HepG2 (cell line): Measurements from ENCODE around the gene ANKRD7. TPM values are rescaled to one million over a fixed set of nuclear protein-coding genes. Genes with fewer than 3 reads are reported as not detected.

Source experiments
- ARHGAP35 ChIP-seq: sonication (generic); formaldehyde crosslinking; IDR thresholded peaks from 2 replicates; pipeline ENCODE4 v1.9.0; 2022; ENCODE audit warnings: mild to moderate bottlenecking, inconsistent platforms, moderate library complexity, missing genetic modification reagents, borderline replicate concordance
- CBFB ChIP-seq: sonication (generic); formaldehyde crosslinking; IDR thresholded peaks from 2 replicates; pipeline ENCODE4 v1.4.0; 2020; ENCODE audit warnings: missing genetic modification reagents
- GATA4 ChIP-seq: sonication (generic); IDR thresholded peaks from 2 replicates; pipeline ENCODE4 v1.6.1; 2016; ENCODE audit warnings: antibody characterized with exemption, low read depth, borderline replicate concordance
- KDM2A ChIP-seq: sonication (generic); formaldehyde crosslinking; IDR thresholded peaks from 2 replicates; pipeline ENCODE4 v1.4.0; 2020; ENCODE audit warnings: low read depth, missing genetic modification reagents, borderline replicate concordance
- NR2C2 ChIP-seq: sonication (generic); formaldehyde crosslinking; IDR thresholded peaks from 2 replicates; pipeline ENCODE4 v1.4.0; 2020; ENCODE audit warnings: missing genetic modification reagents, mild to moderate bottlenecking, moderate library complexity, borderline replicate concordance
- PCBP2 ChIP-seq: fragments of 200-400 bp; formaldehyde crosslinking; optimal IDR thresholded peaks from 2 replicates; pipeline ENCODE3; 2018; ENCODE audit warnings: low read length, low read depth; ENCODE audit not compliant: poor library complexity, severe bottlenecking
- SIN3B ChIP-seq: fragments of 150-350 bp; IDR thresholded peaks from 2 replicates; pipeline ENCODE4 v1.6.1; 2014; ENCODE audit warnings: low read length
- SKI ChIP-seq: fragments of 450-650 bp; IDR thresholded peaks from one replicate; pipeline ENCODE4 v1.6.1; 2018; ENCODE audit warnings: mild to moderate bottlenecking; ENCODE audit not compliant: partially characterized antibody
- SP140L ChIP-seq: sonication (generic); formaldehyde crosslinking; IDR thresholded peaks from 2 replicates; pipeline ENCODE4 v1.4.0; 2020; ENCODE audit warnings: missing genetic modification reagents, borderline replicate concordance
- TBP ChIP-seq: sonication (generic); formaldehyde crosslinking; IDR thresholded peaks from 2 replicates; pipeline ENCODE4 v1.5.0; 2020; ENCODE audit warnings: missing genetic modification reagents
- ZMAT3 ChIP-seq: sonication (generic); formaldehyde crosslinking; conservative IDR thresholded peaks from 2 replicates; pipeline ENCODE4 v1.7.0; 2021; ENCODE audit warnings: missing genetic modification reagents
- ZNF562 ChIP-seq: sonication (generic); formaldehyde crosslinking; IDR thresholded peaks from 2 replicates; pipeline ENCODE4 v1.8.0; 2022; ENCODE audit warnings: missing genetic modification reagents, borderline replicate concordance
- ZNF614 ChIP-seq: IDR thresholded peaks from 2 replicates; pipeline ENCODE4 v1.6.1; 2018; ENCODE audit warnings: missing biosample characterization, missing genetic modification reagents, inconsistent platforms, borderline replicate concordance
- ZNF703 ChIP-seq: sonication (generic); formaldehyde crosslinking; IDR thresholded peaks from 2 replicates; pipeline ENCODE4 v1.5.1; 2020; ENCODE audit warnings: missing genetic modification reagents, mild to moderate bottlenecking, moderate library complexity, borderline replicate concordance
- ZNF777 ChIP-seq: sonication (generic); formaldehyde crosslinking; IDR thresholded peaks from 2 replicates; pipeline ENCODE4 v1.4.0; 2020; ENCODE audit warnings: missing genetic modification reagents
- ZNF850 ChIP-seq: sonication (generic); formaldehyde crosslinking; conservative IDR thresholded peaks from 2 replicates; pipeline ENCODE4 v1.9.0; 2021; ENCODE audit warnings: mild to moderate bottlenecking, missing genetic modification reagents
- polyA plus RNA-seq, 8 experiments: library from polyadenylated mRNA; depleted of rRNA in 3 of 8; stranded (reverse) in 7 of 8; unstranded in 1 of 8; fragments of >200 nt; fragmentation: Illumina TruSeq in 4 of 8; extraction: Trizol in 4 of 8; gene quantifications; 2 replicates each; pipeline versions ENCODE4 v1.2.1 to v1.2.3, GENCODE V29; 2011 to 2016; ENCODE audit warnings: low read depth in 4 of 8, missing spikeins in 1 of 8, mixed read lengths in 1 of 8; ENCODE audit not compliant: insufficient read depth in 1 of 8
- total RNA-seq, 5 experiments: library from RNA; depleted of rRNA; stranded (reverse); fragments of >200 nt; fragmentation: Illumina TruSeq; extraction: Trizol; gene quantifications; 2 replicates each; pipeline ENCODE4 v1.2.3, GENCODE V29; 2016; ENCODE audit warnings: low read depth in 1 of 5
- TF ChIP-seq, protein P1 (sequence below): sonication (generic); formaldehyde crosslinking; IDR thresholded peaks from 2 replicates; pipeline ENCODE4 v1.5.0; 2020; ENCODE audit warnings: missing genetic modification reagents
- TF ChIP-seq, protein P2 (sequence below): sonication (generic); formaldehyde crosslinking; conservative IDR thresholded peaks from 2 replicates; pipeline ENCODE4 v1.8.0; 2022; ENCODE audit warnings: low read depth, missing genetic modification reagents
- TF ChIP-seq, protein P3 (sequence below): sonication (generic); formaldehyde crosslinking; IDR thresholded peaks from 2 replicates; pipeline ENCODE4 v1.4.0; 2020; ENCODE audit warnings: mild to moderate bottlenecking, low read depth, missing genetic modification reagents
- TF ChIP-seq, protein P4 (sequence below): sonication (generic); formaldehyde crosslinking; IDR thresholded peaks from 2 replicates; pipeline ENCODE4 v1.5.0; 2020; ENCODE audit warnings: missing genetic modification reagents
- TF ChIP-seq, protein P5 (sequence below): sonication (generic); formaldehyde crosslinking; IDR thresholded peaks from 2 replicates; pipeline ENCODE4 v1.4.0; 2020; ENCODE audit warnings: missing genetic modification reagents; ENCODE audit errors: not compliant biosample characterization

Gene ANKRD7
- total and polyA plus RNA-seq, 2 of the 13 experiments (the other 11 are each of a cell fraction or from before 2014, with no cell fraction given), result not detected

DNA sequence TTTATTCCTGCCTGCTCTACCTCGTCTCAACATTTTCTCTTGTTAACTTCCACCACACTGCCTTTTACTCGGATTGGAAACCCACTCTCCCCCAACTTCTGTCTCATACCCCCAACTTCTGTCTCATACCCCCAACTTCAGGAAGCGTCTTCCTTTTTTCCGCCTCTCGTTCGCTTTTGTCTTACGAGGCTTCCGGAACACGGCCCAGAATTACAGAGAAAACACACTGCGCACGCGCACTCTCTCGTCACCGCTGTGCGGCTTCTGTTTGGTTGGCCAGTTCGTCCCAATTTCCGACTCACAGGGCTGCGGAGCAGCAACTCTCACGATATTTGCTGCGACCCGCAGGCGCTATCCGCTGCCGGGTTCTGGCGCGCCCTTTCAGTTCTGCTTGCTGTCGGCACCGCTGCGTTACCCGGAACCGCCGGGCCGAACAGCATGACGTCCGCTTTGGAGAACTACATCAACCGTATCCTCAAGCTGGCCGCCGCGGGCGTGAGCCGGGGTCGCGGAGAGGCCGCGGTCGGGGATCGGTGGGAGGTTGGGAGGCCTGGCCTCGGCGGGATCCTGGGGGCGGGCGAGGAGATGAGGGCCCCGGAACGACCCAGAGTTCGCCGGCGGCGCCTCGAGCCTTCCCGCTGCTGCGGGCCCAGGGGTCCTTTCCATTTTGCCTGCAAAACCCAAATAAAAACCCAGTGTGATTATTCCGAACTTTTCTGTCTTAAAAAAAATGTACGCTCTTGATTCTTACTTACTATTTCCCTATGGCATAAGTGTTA lies 40.5 kb upstream of the ANKRD7 start, which contains the start of gene LSM8 (continued):
- TF ChIP-seq GATA4 (peak; percentile 67; the same call in 1 of the 2 replicates), ZNF562 (CRISPR knock-in tag) (no peak), ZNF614 (CRISPR knock-in tag) (peak; percentile 61; the same call in 1 of the 2 replicates), ARHGAP35 (CRISPR knock-in tag) (0 out of 2 replicates have a peak, but pooled peaks have one; percentile 73), SIN3B (peak; percentile 69; the same call in 1 of the 2 replicates), ZMAT3 (CRISPR knock-in tag) (no peak), SKI (no peak), KDM2A (CRISPR knock-in tag) (peak; percentile 94), CBFB (CRISPR knock-in tag) (peak; percentile 29; the same call in 1 of the 2 replicates), ZNF703 (CRISPR knock-in tag) (no peak), TBP (no peak), SP140L (CRISPR knock-in tag) (no peak), ZNF777 (CRISPR knock-in tag) (no peak), PCBP2 (no peak), NR2C2 (CRISPR knock-in tag) (peak; percentile 79), ZNF850 (CRISPR knock-in tag) (no peak)
- TF ChIP-seq, protein P1, sequence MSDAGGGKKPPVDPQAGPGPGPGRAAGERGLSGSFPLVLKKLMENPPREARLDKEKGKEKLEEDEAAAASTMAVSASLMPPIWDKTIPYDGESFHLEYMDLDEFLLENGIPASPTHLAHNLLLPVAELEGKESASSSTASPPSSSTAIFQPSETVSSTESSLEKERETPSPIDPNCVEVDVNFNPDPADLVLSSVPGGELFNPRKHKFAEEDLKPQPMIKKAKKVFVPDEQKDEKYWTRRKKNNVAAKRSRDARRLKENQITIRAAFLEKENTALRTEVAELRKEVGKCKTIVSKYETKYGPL (CRISPR knock-in tag), result no peak
- TF ChIP-seq, protein P2, sequence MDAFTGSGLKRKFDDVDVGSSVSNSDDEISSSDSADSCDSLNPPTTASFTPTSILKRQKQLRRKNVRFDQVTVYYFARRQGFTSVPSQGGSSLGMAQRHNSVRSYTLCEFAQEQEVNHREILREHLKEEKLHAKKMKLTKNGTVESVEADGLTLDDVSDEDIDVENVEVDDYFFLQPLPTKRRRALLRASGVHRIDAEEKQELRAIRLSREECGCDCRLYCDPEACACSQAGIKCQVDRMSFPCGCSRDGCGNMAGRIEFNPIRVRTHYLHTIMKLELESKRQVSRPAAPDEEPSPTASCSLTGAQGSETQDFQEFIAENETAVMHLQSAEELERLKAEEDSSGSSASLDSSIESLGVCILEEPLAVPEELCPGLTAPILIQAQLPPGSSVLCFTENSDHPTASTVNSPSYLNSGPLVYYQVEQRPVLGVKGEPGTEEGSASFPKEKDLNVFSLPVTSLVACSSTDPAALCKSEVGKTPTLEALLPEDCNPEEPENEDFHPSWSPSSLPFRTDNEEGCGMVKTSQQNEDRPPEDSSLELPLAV (CRISPR knock-in tag), result no peak
- TF ChIP-seq, protein P3, sequence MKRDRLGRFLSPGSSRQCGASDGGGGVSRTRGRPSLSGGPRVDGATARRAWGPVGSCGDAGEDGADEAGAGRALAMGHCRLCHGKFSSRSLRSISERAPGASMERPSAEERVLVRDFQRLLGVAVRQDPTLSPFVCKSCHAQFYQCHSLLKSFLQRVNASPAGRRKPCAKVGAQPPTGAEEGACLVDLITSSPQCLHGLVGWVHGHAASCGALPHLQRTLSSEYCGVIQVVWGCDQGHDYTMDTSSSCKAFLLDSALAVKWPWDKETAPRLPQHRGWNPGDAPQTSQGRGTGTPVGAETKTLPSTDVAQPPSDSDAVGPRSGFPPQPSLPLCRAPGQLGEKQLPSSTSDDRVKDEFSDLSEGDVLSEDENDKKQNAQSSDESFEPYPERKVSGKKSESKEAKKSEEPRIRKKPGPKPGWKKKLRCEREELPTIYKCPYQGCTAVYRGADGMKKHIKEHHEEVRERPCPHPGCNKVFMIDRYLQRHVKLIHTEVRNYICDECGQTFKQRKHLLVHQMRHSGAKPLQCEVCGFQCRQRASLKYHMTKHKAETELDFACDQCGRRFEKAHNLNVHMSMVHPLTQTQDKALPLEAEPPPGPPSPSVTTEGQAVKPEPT (CRISPR knock-in tag), result no peak
- TF ChIP-seq, protein P4, sequence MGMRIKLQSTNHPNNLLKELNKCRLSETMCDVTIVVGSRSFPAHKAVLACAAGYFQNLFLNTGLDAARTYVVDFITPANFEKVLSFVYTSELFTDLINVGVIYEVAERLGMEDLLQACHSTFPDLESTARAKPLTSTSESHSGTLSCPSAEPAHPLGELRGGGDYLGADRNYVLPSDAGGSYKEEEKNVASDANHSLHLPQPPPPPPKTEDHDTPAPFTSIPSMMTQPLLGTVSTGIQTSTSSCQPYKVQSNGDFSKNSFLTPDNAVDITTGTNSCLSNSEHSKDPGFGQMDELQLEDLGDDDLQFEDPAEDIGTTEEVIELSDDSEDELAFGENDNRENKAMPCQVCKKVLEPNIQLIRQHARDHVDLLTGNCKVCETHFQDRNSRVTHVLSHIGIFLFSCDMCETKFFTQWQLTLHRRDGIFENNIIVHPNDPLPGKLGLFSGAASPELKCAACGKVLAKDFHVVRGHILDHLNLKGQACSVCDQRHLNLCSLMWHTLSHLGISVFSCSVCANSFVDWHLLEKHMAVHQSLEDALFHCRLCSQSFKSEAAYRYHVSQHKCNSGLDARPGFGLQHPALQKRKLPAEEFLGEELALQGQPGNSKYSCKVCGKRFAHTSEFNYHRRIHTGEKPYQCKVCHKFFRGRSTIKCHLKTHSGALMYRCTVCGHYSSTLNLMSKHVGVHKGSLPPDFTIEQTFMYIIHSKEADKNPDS, result no peak
- TF ChIP-seq, protein P5, sequence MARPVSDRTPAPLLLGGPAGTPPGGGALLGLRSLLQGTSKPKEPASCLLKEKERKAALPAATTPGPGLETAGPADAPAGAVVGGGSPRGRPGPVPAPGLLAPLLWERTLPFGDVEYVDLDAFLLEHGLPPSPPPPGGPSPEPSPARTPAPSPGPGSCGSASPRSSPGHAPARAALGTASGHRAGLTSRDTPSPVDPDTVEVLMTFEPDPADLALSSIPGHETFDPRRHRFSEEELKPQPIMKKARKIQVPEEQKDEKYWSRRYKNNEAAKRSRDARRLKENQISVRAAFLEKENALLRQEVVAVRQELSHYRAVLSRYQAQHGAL (CRISPR knock-in tag), result no peak
